OCI-LY7 (cell line): ENCODE results near the gene NELL1. TPM values are rescaled to one million over a fixed set of nuclear protein-coding genes. Genes with fewer than 3 reads are reported as not detected.

Experiments
- BruUV-seq: library from RNA; stranded (reverse); fragments of 400-500 nt; replicated peaks from 2 replicates; lab custom pipeline; 2021; lab: Mats Ljungman, UMichigan
- CTCF ChIA-PET: fragments of 300-600 bp; sonication (Branson Sonifier 250); formaldehyde crosslinking; loops from one replicate; lab custom pipeline; 2022; ENCODE audit warnings: antibody characterized with exemption; ENCODE audit not compliant: unreplicated experiment; lab: Charles Lee
- POLR2A ChIA-PET: fragments of 300-600 bp; sonication (Branson Sonifier 250); formaldehyde crosslinking; loops from one replicate; lab custom pipeline; 2022; ENCODE audit warnings: antibody characterized with exemption; lab: Charles Lee
- DNase-seq: peaks from one replicate; pipeline ENCODE4 v3.0.0-alpha.2; 2015; ENCODE audit warnings: low spot score
- H2AFZ ChIP-seq: fragments of 200-600 bp; sonication (generic), shearing (Covaris generic); 2 replicates; pipeline ENCODE4 v1.6.1; 2014; ENCODE audit warnings: mild to moderate bottlenecking, antibody characterized with exemption, low read length, moderate library complexity
- H3K27ac ChIP-seq: fragments of 200-600 bp; sonication (generic); 2 replicates; pipeline ENCODE4 v1.5.1; 2014; ENCODE audit warnings: mixed run types, low read depth, mild to moderate bottlenecking, moderate library complexity, low read length, inconsistent platforms; ENCODE audit not compliant: poor library complexity, severe bottlenecking
- H3K36me3 ChIP-seq: fragments of 200-600 bp; sonication (generic); 2 replicates; pipeline ENCODE4 v1.6.1; 2014; ENCODE audit warnings: mild to moderate bottlenecking, antibody characterized with exemption, low read length, moderate library complexity, mixed read lengths; ENCODE audit not compliant: insufficient read depth
- H3K4me1 ChIP-seq: fragments of 200-600 bp; sonication (generic); 2 replicates; pipeline ENCODE4 v1.5.1; 2014; ENCODE audit warnings: mild to moderate bottlenecking, low read length; ENCODE audit not compliant: insufficient read depth, poor library complexity, severe bottlenecking
- H3K4me2 ChIP-seq: fragments of 200-600 bp; sonication (generic); 2 replicates; pipeline ENCODE4 v1.6.1; 2014; ENCODE audit warnings: mild to moderate bottlenecking, low read length
- H3K4me3 ChIP-seq: fragments of 200-600 bp; sonication (generic); 2 replicates; pipeline ENCODE4 v1.5.1; 2014; ENCODE audit warnings: mild to moderate bottlenecking, low read depth, low read length; ENCODE audit not compliant: poor library complexity, severe bottlenecking
- H3K79me2 ChIP-seq: fragments of 200-600 bp; sonication (generic); 2 replicates; pipeline ENCODE4 v1.6.1; 2016; ENCODE audit warnings: low read depth, mild to moderate bottlenecking, low read length, moderate library complexity, mixed read lengths; ENCODE audit not compliant: insufficient read depth
- H3K9me2 ChIP-seq: fragments of 200-600 bp; sonication (generic); 2 replicates; pipeline ENCODE4 v1.6.1; 2016; ENCODE audit warnings: mild to moderate bottlenecking, low read length, mixed read lengths; ENCODE audit not compliant: insufficient read depth
- H3K9me3 ChIP-seq: fragments of 200-600 bp; sonication (generic); 2 replicates; pipeline ENCODE4 v1.6.1; 2014; ENCODE audit warnings: mild to moderate bottlenecking, mixed run types, low read length, mixed read lengths
- H4K20me1 ChIP-seq: fragments of 200-600 bp; sonication (generic); 2 replicates; pipeline ENCODE4 v1.6.1; 2014; ENCODE audit warnings: mild to moderate bottlenecking, antibody characterized with exemption, low read length, moderate library complexity, mixed read lengths; ENCODE audit not compliant: insufficient read depth
- EZH2phosphoT487 ChIP-seq: fragments of 200-600 bp; sonication (generic); IDR thresholded peaks from 2 replicates; pipeline ENCODE4 v1.6.1; 2018; ENCODE audit warnings: low read depth, borderline replicate concordance, mild to moderate bottlenecking, mixed run types, antibody characterized with exemption, low read length, moderate library complexity, mixed read lengths
- intact Hi-C: fragments of 100-400 bp; cut with micrococcal nuclease; formaldehyde crosslinking; loops from one replicate; pipeline ENCODE4 v1.10.0; 2022; ENCODE audit not compliant: unreplicated experiment
- total RNA-seq, 2 experiments: library from RNA; depleted of rRNA in 1 of 2; stranded (reverse); fragments of >200 nt in 1 of 2; shearing (Covaris generic) in 1 of 2; gene quantifications; 2 replicates each; pipeline ENCODE4 v1.2.3, GENCODE V29; 2014 to 2022
- TF ChIP-seq, protein P1 (sequence below): fragments of 200-600 bp; sonication (generic); conservative IDR thresholded peaks from 2 replicates; pipeline ENCODE4 v1.5.1; 2014; ENCODE audit warnings: mild to moderate bottlenecking, antibody characterized with exemption, low read length, moderate library complexity, mixed read lengths

The NELL1 gene
- total RNA-seq, 2 experiments from 2014 or later, result not detected

DNA sequence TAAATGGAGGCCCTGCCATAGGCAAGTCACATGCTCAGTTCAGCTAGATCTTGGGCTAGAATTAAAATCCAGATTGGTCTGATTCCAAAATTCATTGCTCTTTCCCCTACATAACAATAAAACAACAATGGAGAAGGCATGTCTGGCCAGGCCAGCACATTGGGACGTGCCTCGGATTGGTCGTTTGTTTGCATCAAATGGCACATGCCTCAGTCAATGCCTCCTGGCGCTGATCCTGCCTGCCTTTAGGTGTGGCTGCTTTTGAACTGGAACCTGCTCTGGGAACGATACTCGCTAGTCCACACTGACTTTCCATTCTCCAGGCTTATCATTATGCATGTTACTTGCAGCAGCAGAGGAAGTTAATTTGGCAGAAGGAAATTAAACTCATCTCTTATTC, 322.1 kb downstream of the NELL1 start:
- no peaks in the 10 kb centered on the region for H3K79me2 ChIP-seq
- DNase-seq, result no peak
- H3K9me3 ChIP-seq, result no peaks in the 10 kb centered on the region
- BruUV-seq, result no TSS peak
- H3K36me3 ChIP-seq, result no peaks in the 10 kb centered on the region
- no peak overlapping the region for H3K4me3 ChIP-seq
- H3K27ac ChIP-seq, result no peak overlapping the region
- H3K4me2 ChIP-seq, result no peak overlapping the region
- no peak for TF ChIP-seq EZH2phosphoT487
- TF ChIP-seq, protein P1, sequence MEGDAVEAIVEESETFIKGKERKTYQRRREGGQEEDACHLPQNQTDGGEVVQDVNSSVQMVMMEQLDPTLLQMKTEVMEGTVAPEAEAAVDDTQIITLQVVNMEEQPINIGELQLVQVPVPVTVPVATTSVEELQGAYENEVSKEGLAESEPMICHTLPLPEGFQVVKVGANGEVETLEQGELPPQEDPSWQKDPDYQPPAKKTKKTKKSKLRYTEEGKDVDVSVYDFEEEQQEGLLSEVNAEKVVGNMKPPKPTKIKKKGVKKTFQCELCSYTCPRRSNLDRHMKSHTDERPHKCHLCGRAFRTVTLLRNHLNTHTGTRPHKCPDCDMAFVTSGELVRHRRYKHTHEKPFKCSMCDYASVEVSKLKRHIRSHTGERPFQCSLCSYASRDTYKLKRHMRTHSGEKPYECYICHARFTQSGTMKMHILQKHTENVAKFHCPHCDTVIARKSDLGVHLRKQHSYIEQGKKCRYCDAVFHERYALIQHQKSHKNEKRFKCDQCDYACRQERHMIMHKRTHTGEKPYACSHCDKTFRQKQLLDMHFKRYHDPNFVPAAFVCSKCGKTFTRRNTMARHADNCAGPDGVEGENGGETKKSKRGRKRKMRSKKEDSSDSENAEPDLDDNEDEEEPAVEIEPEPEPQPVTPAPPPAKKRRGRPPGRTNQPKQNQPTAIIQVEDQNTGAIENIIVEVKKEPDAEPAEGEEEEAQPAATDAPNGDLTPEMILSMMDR, result no peak
- H4K20me1 ChIP-seq, result no peaks in the 10 kb centered on the region
- ChIA-PET CTCF (no interaction called here), POLR2A (no interaction called here)
- H3K4me1 ChIP-seq, result no peaks in the 10 kb centered on the region
- intact Hi-C loops, result no loop called here
- no peak overlapping the region for H2AFZ ChIP-seq
- H3K9me2 ChIP-seq, result no peaks in the 10 kb centered on the region

GRCh38 chr11:21007297-21007696, 337.9 kb downstream of the NELL1 start:
- Histone ChIP-seq H3K36me3 (no peaks in the 10 kb centered on the region), H3K4me2 (no peak overlapping the region), H3K9me3 (no peaks in the 10 kb centered on the region), H3K79me2 (no peaks in the 10 kb centered on the region), H4K20me1 (no peaks in the 10 kb centered on the region), H2AFZ (no peak overlapping the region), H3K27ac (no peak overlapping the region), H3K4me1 (no peaks in the 10 kb centered on the region), H3K9me2 (no peaks in the 10 kb centered on the region), H3K4me3 (no peak overlapping the region)
- DNase-seq, result no peak
- POLR2A ChIA-PET, result interaction anchor here (1.4 kb wide), 1 partner anchor 9 kb away, joined by 5 read pairs; no protein-coding TSS in a partner anchor
- CTCF ChIA-PET, result no interaction called here
- intact Hi-C loops, result no loop called here
- BruUV-seq, result no TSS peak
- TF ChIP-seq EZH2phosphoT487, result no peak
- TF ChIP-seq, protein P1, result no peak

DNA sequence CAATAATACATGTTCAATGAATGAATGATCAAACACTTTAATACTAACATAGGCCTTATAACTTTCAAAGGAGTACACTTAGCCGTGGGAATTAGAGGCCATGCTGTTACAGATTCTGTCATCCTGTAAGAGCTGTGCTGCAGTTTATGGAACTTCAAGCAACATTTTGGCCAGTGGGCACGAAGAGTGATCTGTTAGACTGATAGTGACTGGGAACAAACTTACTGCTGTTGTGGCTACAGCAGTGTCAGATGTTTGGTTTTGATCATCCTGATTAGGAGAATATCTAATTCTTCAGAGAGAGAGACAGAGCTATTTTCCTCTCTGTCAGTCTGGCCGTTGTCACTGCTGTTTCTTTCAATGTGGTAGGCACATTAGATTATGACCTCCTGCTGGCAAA, 348.9 kb downstream of the NELL1 start:
- H3K4me3 ChIP-seq, result no peak overlapping the region
- POLR2A ChIA-PET, result interaction anchor here (0.5 to 1.5 kb wide), 5 partner anchors 10 to 457 kb away, joined by 3 to 4 read pairs (median 3); no protein-coding TSS in a partner anchor
- DNase-seq, result no peak

More for the DNA sequence above, 348.9 kb downstream of the NELL1 start:
- Histone ChIP-seq H2AFZ (no peak overlapping the region), H3K4me1 (no peaks in the 10 kb centered on the region), H4K20me1 (no peaks in the 10 kb centered on the region), H3K9me3 (no peaks in the 10 kb centered on the region), H3K79me2 (no peaks in the 10 kb centered on the region), H3K36me3 (no peaks in the 10 kb centered on the region), H3K9me2 (no peaks in the 10 kb centered on the region), H3K27ac (no peak overlapping the region), H3K4me2 (no peak overlapping the region)
- no peak for TF ChIP-seq EZH2phosphoT487
- TF ChIP-seq, protein P1, result no peak
- no TSS peak for BruUV-seq
- CTCF ChIA-PET, result interaction anchor here (0.5 kb wide), 1 partner anchor 25 kb away, joined by 3 read pairs; no protein-coding TSS in a partner anchor
- intact Hi-C loops, result no loop called here
